SK-N-SH (cell line): ENCODE measurements around the gene PDCD11. TPM values are rescaled to one million over a fixed set of nuclear protein-coding genes. Genes with fewer than 3 reads are reported as not detected.

ENCODE experiments used
- CTCF ChIA-PET: fragments of 300-600, 350-600 bp; formaldehyde crosslinking; extraction: SDS; loops from one replicate; lab custom pipeline; 2021; lab: Yijun Ruan, JAX
- POLR2A ChIA-PET: fragments of 350-600 bp; sonication (Branson Sonifier 250); formaldehyde crosslinking; extraction: SDS; loops from one replicate; lab custom pipeline; 2020; ENCODE audit warnings: antibody characterized with exemption, inconsistent platforms; lab: Yijun Ruan, JAX
- DNase-seq: peaks from one replicate; pipeline ENCODE4 v3.0.0; 2012
- H2AFZ ChIP-seq: fragments of 200-600 bp; sonication (generic); 2 replicates; pipeline ENCODE4 v1.8.1; 2016; ENCODE audit warnings: antibody characterized with exemption, mild to moderate bottlenecking, low read depth
- H3F3A ChIP-seq: fragments of 200-600 bp; sonication (generic); replicated peaks from 2 replicates; pipeline ENCODE3; 2016; ENCODE audit warnings: antibody characterized with exemption, mild to moderate bottlenecking; ENCODE audit not compliant: insufficient read depth
- H3K27ac ChIP-seq, 2 experiments: fragments of 200-500 bp in 1 of 2; fragments of 200-600 bp in 1 of 2; sonication (Bioruptor generic) in 1 of 2; sonication (generic), shearing (Covaris generic) in 1 of 2; 2 replicates each; pipeline versions ENCODE4 v1.5.1 to v1.6.1; 2014 to 2016; ENCODE audit warnings: low read depth in 2 of 2, inconsistent platforms in 1 of 2, low read length in 1 of 2, mild to moderate bottlenecking in 1 of 2, mixed read lengths in 1 of 2
- H3K27me3 ChIP-seq: fragments of 200-600 bp; sonication (generic), shearing (Covaris generic); 2 replicates; pipeline ENCODE4 v1.6.1; 2016; ENCODE audit warnings: mixed run types; ENCODE audit not compliant: insufficient read depth
- H3K36me3 ChIP-seq, 2 experiments: fragments of 200-500 bp in 1 of 2; fragments of 200-600 bp in 1 of 2; sonication (Bioruptor generic) in 1 of 2; sonication (generic) in 1 of 2; replicated peaks in 1 of 2; 2 replicates each; pipeline versions ENCODE3 to v1.5.1; 2014 to 2016; ENCODE audit warnings: low read length in 1 of 2, mild to moderate bottlenecking in 1 of 2; ENCODE audit not compliant: insufficient read depth in 2 of 2, control insufficient read depth in 1 of 2
- H3K4me1 ChIP-seq, 2 experiments: fragments of 200-500 bp in 1 of 2; fragments of 200-600 bp in 1 of 2; sonication (Bioruptor generic) in 1 of 2; sonication (generic), shearing (Covaris generic) in 1 of 2; 2 replicates each; pipeline versions ENCODE4 v1.5.1 to v1.6.1; 2014 to 2016; ENCODE audit warnings: low read depth in 1 of 2, low read length in 1 of 2, mixed run types in 1 of 2; ENCODE audit not compliant: insufficient read depth in 2 of 2, control insufficient read depth in 1 of 2
- H3K4me2 ChIP-seq: fragments of 200-600 bp; sonication (generic), shearing (Covaris generic); 2 replicates; pipeline ENCODE4 v1.6.1; 2017; ENCODE audit warnings: mixed run types
- H3K4me3 ChIP-seq, 2 experiments: fragments of 200-500 bp in 1 of 2; fragments of 200-600 bp in 1 of 2; sonication (Bioruptor generic) in 1 of 2; sonication (generic), shearing (Covaris generic) in 1 of 2; 2 replicates each; pipeline versions ENCODE4 v1.5.1 to v1.8.1; 2014 to 2016; ENCODE audit warnings: low read depth in 2 of 2, inconsistent platforms in 1 of 2, low read length in 1 of 2, mild to moderate bottlenecking in 1 of 2, mixed read lengths in 1 of 2, moderate library complexity in 1 of 2
- H3K79me2 ChIP-seq: fragments of 200-600 bp; sonication (generic); 2 replicates; pipeline ENCODE4 v1.8.1; 2017; ENCODE audit warnings: mild to moderate bottlenecking; ENCODE audit not compliant: insufficient read depth
- H3K9ac ChIP-seq: fragments of 200-600 bp; sonication (generic); 2 replicates; pipeline ENCODE4 v1.6.1; 2017; ENCODE audit warnings: mixed run types
- H3K9me2 ChIP-seq: fragments of 200-600 bp; sonication (generic); 2 replicates; pipeline ENCODE4 v1.6.1; 2017; ENCODE audit warnings: mixed run types
- H3K9me3 ChIP-seq: fragments of 200-600 bp; sonication (generic); 2 replicates; pipeline ENCODE4 v1.6.1; 2017; ENCODE audit warnings: mixed run types, mild to moderate bottlenecking, moderate library complexity
- H4K20me1 ChIP-seq: fragments of 200-600 bp; sonication (generic); 2 replicates; pipeline ENCODE4 v1.6.1; 2017; ENCODE audit warnings: mild to moderate bottlenecking, mixed run types; ENCODE audit not compliant: insufficient read depth
- ELF1 ChIP-seq: IDR thresholded peaks from 2 replicates; pipeline ENCODE4 v1.4.0; 2012
- EP300 ChIP-seq, 2 experiments: IDR thresholded peaks; 2 replicates each; pipeline versions ENCODE4 v1.4.0 to v1.6.1; 2012; ENCODE audit warnings: borderline replicate concordance in 1 of 2, low read depth in 1 of 2, low read length in 1 of 2
- FOXJ3 ChIP-seq: sonication (generic); formaldehyde crosslinking; IDR thresholded peaks from 2 replicates; pipeline ENCODE4 v1.5.1; 2020; ENCODE audit warnings: mild to moderate bottlenecking, missing genetic modification reagents
- FOXM1 ChIP-seq: IDR thresholded peaks from 2 replicates; pipeline ENCODE4 v1.4.0; 2012; ENCODE audit warnings: low read depth, mild to moderate bottlenecking
- GABPA ChIP-seq: IDR thresholded peaks from 2 replicates; pipeline ENCODE4 v1.4.0; 2012; ENCODE audit warnings: low read depth, mild to moderate bottlenecking
- GATA2 ChIP-seq: sonication (generic); formaldehyde crosslinking; IDR thresholded peaks from 2 replicates; pipeline ENCODE4 v1.5.0; 2020; ENCODE audit warnings: mild to moderate bottlenecking, missing genetic modification reagents
- MXI1 ChIP-seq: IDR thresholded peaks from 2 replicates; pipeline ENCODE4 v1.6.1; 2012; ENCODE audit warnings: mild to moderate bottlenecking, low read depth, low read length, improper control_type of control experiment
- NFIC ChIP-seq: IDR thresholded peaks from 2 replicates; pipeline ENCODE4 v1.4.0; 2012; ENCODE audit warnings: borderline replicate concordance
- POLR2AphosphoS5 ChIP-seq: IDR thresholded peaks from 2 replicates; pipeline ENCODE4 v1.6.1; 2012; ENCODE audit warnings: low read depth, low read length
- RAD21 ChIP-seq: IDR thresholded peaks from 2 replicates; pipeline ENCODE4 v1.6.1; 2012; ENCODE audit warnings: mild to moderate bottlenecking, low read length
- RCOR1 ChIP-seq: fragments of 150-350 bp; IDR thresholded peaks from 2 replicates; pipeline ENCODE4 v1.6.1; 2017; ENCODE audit warnings: antibody characterized with exemption, low read length
- RXRA ChIP-seq: IDR thresholded peaks from 2 replicates; pipeline ENCODE4 v1.4.0; 2012; ENCODE audit warnings: low read depth, mild to moderate bottlenecking, borderline replicate concordance
- USF2 ChIP-seq: fragments of 150-350 bp; IDR thresholded peaks from 2 replicates; pipeline ENCODE4 v1.6.1; 2017; ENCODE audit warnings: antibody characterized with exemption, low read length, low read depth, borderline replicate concordance
- WGBS: methylation state at CpG from one replicate; pipeline ENCODE4 v1.1.6; 2017; ENCODE audit warnings: low lambda C conversion rate; 5-methylcytosine and 5-hydroxymethylcytosine counted together
- polyA plus RNA-seq, 3 experiments: library from polyadenylated mRNA; depleted of rRNA; stranded (reverse); fragments of >200 nt; gene quantifications; 2 replicates each; pipeline ENCODE4 v1.2.3, GENCODE V29; 2012

PDCD11 gene
- polyA plus RNA-seq, 1 of the 3 experiments (the other 2 are of a cell fraction): 29.8 TPM

- TF ChIP-seq MXI1 (peak; percentile 23; the same call in 1 of the 2 replicates), GABPA (no peak), USF2 (no peak)
- H3K27me3 ChIP-seq: peaks cover 43% of the 10 kb centered on the region
- H3K79me2 ChIP-seq: no peaks in the 10 kb centered on the region
- WGBS: 44% methylated on average over 25 of the region's 65 CpGs
- no peak within 1 kb of the TSS for H3K9ac ChIP-seq
- no peaks in the 10 kb centered on the region for H3K9me2 ChIP-seq
- POLR2A ChIA-PET: interaction anchor here (2.4 kb wide), 1 partner anchor 9 kb away, joined by 13 read pairs; no protein-coding TSS in a partner anchor
- H3K4me2 ChIP-seq: peak within 1 kb of the TSS; percentile 87
- H3K9me3 ChIP-seq: no peaks in the 10 kb centered on the region
- H4K20me1 ChIP-seq: no peaks in the 10 kb centered on the region
- H3K4me1 ChIP-seq: peaks cover 0 to 34% of the 10 kb centered on the region in 2 experiments; a peak in 2 of 4 replicates
- DNase-seq: peak; percentile 85
- no peaks in the 10 kb centered on the region for H3K36me3 ChIP-seq
- peak within 1 kb of the TSS; percentile 54 to 56 for H3K4me3 ChIP-seq
- CTCF ChIA-PET: interaction anchor here (0.6 to 2.8 kb wide), 13 partner anchors 9 to 193 kb away, joined by 3 to 27 read pairs (median 4); no protein-coding TSS in a partner anchor
- H3F3A ChIP-seq: peaks cover 9% of the 10 kb centered on the region
- peak within 1 kb of the TSS in 1 of 2 experiments; percentile 76; a peak in 2 of 4 replicates for H3K27ac ChIP-seq
- no peak within 1 kb of the TSS for H2AFZ ChIP-seq
These were observed 97.0 kb downstream of the PDCD11 start, which contains the start of gene NEURL1 for GRCh38 chr10:103493362-103493915. NEURL1 (plus strand) TSS chr10:103493705; CDS start chr10:103494388, 683 bp downstream.

GRCh38 chr10:103493916-103494877, 97.8 kb downstream of the PDCD11 start:
- no peaks in the 10 kb centered on the region for H3K79me2 ChIP-seq
- H3K27me3 ChIP-seq: peaks cover 48% of the 10 kb centered on the region
- H3K4me2 ChIP-seq: peak overlapping the region; percentile 87
- H2AFZ ChIP-seq: no peak overlapping the region
- H3K4me3 ChIP-seq: peak overlapping the region; percentile 54 to 56
- DNase-seq: peak; percentile 78
- no peak for TF ChIP-seq POLR2AphosphoS5
- TF ChIP-seq RXRA: no peak
- no peak for TF ChIP-seq ELF1
- no peak for TF ChIP-seq FOXM1
- no peak for TF ChIP-seq GATA2 (CRISPR knock-in tag)
- TF ChIP-seq RCOR1: no peak
- no peak for TF ChIP-seq EP300 (IDR thresholded peaks at IDR 0.05; ENCODE audit: borderline replicate concordance in 1 of 2, low read depth in 1 of 2, low read length in 1 of 2)
- no peak for TF ChIP-seq FOXJ3 (CRISPR knock-in tag)
- TF ChIP-seq RAD21: no peak
- no peak for TF ChIP-seq NFIC
- H3K9me2 ChIP-seq: no peaks in the 10 kb centered on the region
- no peak overlapping the region for H3K9ac ChIP-seq
- WGBS: 4% methylated on average over 18 of the region's 92 CpGs
- CTCF ChIA-PET: interaction anchor here (0.6 to 2.8 kb wide), 14 partner anchors 8 to 192 kb away, joined by 3 to 27 read pairs (median 4); no protein-coding TSS in a partner anchor
- H3K4me1 ChIP-seq: peaks cover 0 to 34% of the 10 kb centered on the region in 2 experiments; a peak in 2 of 4 replicates
- H3K36me3 ChIP-seq: no peaks in the 10 kb centered on the region
- H3F3A ChIP-seq: peaks cover 9% of the 10 kb centered on the region
- H3K27ac ChIP-seq: peak overlapping the region in 1 of 2 experiments; percentile 12; a peak in 1 of 4 replicates
- no peaks in the 10 kb centered on the region for H4K20me1 ChIP-seq
- POLR2A ChIA-PET: interaction anchor here (2.4 kb wide), 1 partner anchor 9 kb away, joined by 13 read pairs; no protein-coding TSS in a partner anchor
- H3K9me3 ChIP-seq: no peaks in the 10 kb centered on the region
